Aortic smooth muscle cell (primary cell): ENCODE data around the gene POMT2. TPM values are rescaled to one million over a fixed set of nuclear protein-coding genes. Genes with fewer than 3 reads are reported as not detected.

Experiments used
- total RNA-seq: library from RNA; depleted of rRNA; stranded (reverse); fragments of >200 nt; gene quantifications from 2 replicates; pipeline ENCODE4 v1.2.3, GENCODE V29; 2014

Gene POMT2
- total RNA-seq: 8.9 and 10.6 TPM in 2 replicates

GRCh38 chr14:77320238-77320935, at the start of gene POMT2:
Gene POMT2 (minus strand): TSS chr14:77320883. CDS start chr14:77320681, 202 bp downstream.

GRCh38 chr14:77271113-77271710, 49.5 kb downstream of the POMT2 start, which contains the start of gene NGB:
Gene NGB (minus strand): TSS chr14:77271206. CDS start chr14:77270937, 269 bp downstream.

Other genes starting within 250 kb of the POMT2 start
- 11.4 and 12.1 TPM in 2 replicates for gene CIPC, start 222.6 kb downstream of the POMT2 start, total RNA-seq
- gene ZDHHC22, start 179.1 kb downstream of the POMT2 start, total RNA-seq: not detected in 2 replicates
- 0.26 TPM in 1 of 2 replicates, not detected in the other for gene TMEM63C, start 139.1 kb downstream of the POMT2 start, total RNA-seq
- gene NGB, start 49.7 kb downstream of the POMT2 start, total RNA-seq: not detected in 2 replicates
- gene GSTZ1, start 153 bp upstream of the POMT2 start, total RNA-seq: 26.4 and 29.8 TPM in 2 replicates
- 8.3 and 9.9 TPM in 2 replicates for gene TMED8, start 56.2 kb upstream of the POMT2 start, total RNA-seq
- gene SAMD15, start 56.5 kb upstream of the POMT2 start, total RNA-seq: 2.0 and 2.8 TPM in 2 replicates
- 0.12 and 0.13 TPM in 2 replicates for gene NOXRED1, start 102.6 kb upstream of the POMT2 start, total RNA-seq
- 24.2 and 27.5 TPM in 2 replicates for gene VIPAS39, start 136.7 kb upstream of the POMT2 start, total RNA-seq
- 103 and 133 TPM in 2 replicates for gene AHSA1, start 137.2 kb upstream of the POMT2 start, total RNA-seq
- gene ISM2, start 177.9 kb upstream of the POMT2 start, total RNA-seq: 0.06 TPM in 1 of 2 replicates, not detected in the other